Right atrium auricular region (tissue), 2 donors: ENCODE measurements around the gene KCP. TPM values are rescaled to one million over a fixed set of nuclear protein-coding genes. Genes with fewer than 3 reads are reported as not detected.

Experiments used
- DNase-seq: peaks from one replicate; pipeline ENCODE4 v3.0.0-alpha.2; 2019; ENCODE audit warnings: low spot score
- H3K27ac ChIP-seq, 2 donors: fragments of 200-600 bp; sonication (generic); 1 replicate in 1 of 2; 2 replicates in 1 of 2; pipeline ENCODE4 v1.5.1; 2016 to 2019
- H3K27me3 ChIP-seq, 2 donors: fragments of 200-600 bp; sonication (generic); one replicate each; pipeline versions ENCODE4 v1.5.1 to v1.6.0; 2017 to 2019
- H3K36me3 ChIP-seq: fragments of 200-600 bp; sonication (generic); one replicate; pipeline ENCODE4 v1.5.1; 2016
- H3K4me1 ChIP-seq, 2 donors: fragments of 200-600 bp; sonication (generic); one replicate each; pipeline versions ENCODE4 v1.5.1 to v1.6.0; 2017 to 2019
- H3K4me3 ChIP-seq, 2 donors: fragments of 200-600 bp; sonication (generic); 1 replicate in 1 of 2; 2 replicates in 1 of 2; pipeline ENCODE4 v1.5.1; 2017 to 2019; ENCODE audit warnings: mild to moderate bottlenecking in 1 of 2, moderate library complexity in 1 of 2
- H3K9me3 ChIP-seq, 2 donors: fragments of 200-600 bp; sonication (generic); one replicate each; pipeline ENCODE4 v1.5.1; 2019
- total RNA-seq, 2 donors: library from RNA; depleted of rRNA; stranded (reverse); fragments of >200 nt; gene quantifications; one replicate each; pipeline ENCODE4 v1.1.0, GENCODE V29; 2016
- TF ChIP-seq, protein P1 (sequence below), 2 donors: fragments of 200-600 bp; sonication (generic); IDR thresholded peaks; one replicate each; pipeline ENCODE4 v1.5.1; 2019; ENCODE audit warnings: antibody characterized with exemption in 2 of 2

The KCP gene
- total RNA-seq, 2 donors from 2014 or later = not detected

- no peaks in the 10 kb centered on the region for H3K27me3 ChIP-seq
- H3K9me3 ChIP-seq = no peaks in the 10 kb centered on the region
- no peak overlapping the region for H3K4me3 ChIP-seq
- H3K4me1 ChIP-seq = peaks cover 0 to 8% of the 10 kb centered on the region in 2 donors
- no peaks in the 10 kb centered on the region for H3K36me3 ChIP-seq
- DNase-seq = no peak
- no peak overlapping the region for H3K27ac ChIP-seq
- TF ChIP-seq, protein P1, sequence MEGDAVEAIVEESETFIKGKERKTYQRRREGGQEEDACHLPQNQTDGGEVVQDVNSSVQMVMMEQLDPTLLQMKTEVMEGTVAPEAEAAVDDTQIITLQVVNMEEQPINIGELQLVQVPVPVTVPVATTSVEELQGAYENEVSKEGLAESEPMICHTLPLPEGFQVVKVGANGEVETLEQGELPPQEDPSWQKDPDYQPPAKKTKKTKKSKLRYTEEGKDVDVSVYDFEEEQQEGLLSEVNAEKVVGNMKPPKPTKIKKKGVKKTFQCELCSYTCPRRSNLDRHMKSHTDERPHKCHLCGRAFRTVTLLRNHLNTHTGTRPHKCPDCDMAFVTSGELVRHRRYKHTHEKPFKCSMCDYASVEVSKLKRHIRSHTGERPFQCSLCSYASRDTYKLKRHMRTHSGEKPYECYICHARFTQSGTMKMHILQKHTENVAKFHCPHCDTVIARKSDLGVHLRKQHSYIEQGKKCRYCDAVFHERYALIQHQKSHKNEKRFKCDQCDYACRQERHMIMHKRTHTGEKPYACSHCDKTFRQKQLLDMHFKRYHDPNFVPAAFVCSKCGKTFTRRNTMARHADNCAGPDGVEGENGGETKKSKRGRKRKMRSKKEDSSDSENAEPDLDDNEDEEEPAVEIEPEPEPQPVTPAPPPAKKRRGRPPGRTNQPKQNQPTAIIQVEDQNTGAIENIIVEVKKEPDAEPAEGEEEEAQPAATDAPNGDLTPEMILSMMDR (IDR thresholded peaks at IDR 0.05) = no peak
These were observed 33.9 kb downstream of the KCP start for GRCh38 chr7:128876586-128876977.

- TF ChIP-seq, protein P1 (IDR thresholded peaks at IDR 0.05) = no peak
- no peak for DNase-seq
- peaks cover 0 to 8% of the 10 kb centered on the region in 2 donors for H3K4me1 ChIP-seq
- no peaks in the 10 kb centered on the region for H3K36me3 ChIP-seq
- no peaks in the 10 kb centered on the region for H3K9me3 ChIP-seq
- H3K4me3 ChIP-seq = no peak overlapping the region
- no peaks in the 10 kb centered on the region for H3K27me3 ChIP-seq
- H3K27ac ChIP-seq = no peak overlapping the region
These were observed 34.4 kb downstream of the KCP start for GRCh38 chr7:128876127-128876526.

GRCh38 chr7:128875523-128875948 lies 35.0 kb downstream of the KCP start:
- Histone ChIP-seq H3K27me3 (no peaks in the 10 kb centered on the region), H3K4me3 (no peak overlapping the region), H3K9me3 (no peaks in the 10 kb centered on the region), H3K36me3 (no peaks in the 10 kb centered on the region), H3K4me1 (peaks cover 0 to 8% of the 10 kb centered on the region in 2 donors), H3K27ac (no peak overlapping the region)
- DNase-seq = no peak
- TF ChIP-seq, protein P1 (IDR thresholded peaks at IDR 0.05) = no peak

DNA sequence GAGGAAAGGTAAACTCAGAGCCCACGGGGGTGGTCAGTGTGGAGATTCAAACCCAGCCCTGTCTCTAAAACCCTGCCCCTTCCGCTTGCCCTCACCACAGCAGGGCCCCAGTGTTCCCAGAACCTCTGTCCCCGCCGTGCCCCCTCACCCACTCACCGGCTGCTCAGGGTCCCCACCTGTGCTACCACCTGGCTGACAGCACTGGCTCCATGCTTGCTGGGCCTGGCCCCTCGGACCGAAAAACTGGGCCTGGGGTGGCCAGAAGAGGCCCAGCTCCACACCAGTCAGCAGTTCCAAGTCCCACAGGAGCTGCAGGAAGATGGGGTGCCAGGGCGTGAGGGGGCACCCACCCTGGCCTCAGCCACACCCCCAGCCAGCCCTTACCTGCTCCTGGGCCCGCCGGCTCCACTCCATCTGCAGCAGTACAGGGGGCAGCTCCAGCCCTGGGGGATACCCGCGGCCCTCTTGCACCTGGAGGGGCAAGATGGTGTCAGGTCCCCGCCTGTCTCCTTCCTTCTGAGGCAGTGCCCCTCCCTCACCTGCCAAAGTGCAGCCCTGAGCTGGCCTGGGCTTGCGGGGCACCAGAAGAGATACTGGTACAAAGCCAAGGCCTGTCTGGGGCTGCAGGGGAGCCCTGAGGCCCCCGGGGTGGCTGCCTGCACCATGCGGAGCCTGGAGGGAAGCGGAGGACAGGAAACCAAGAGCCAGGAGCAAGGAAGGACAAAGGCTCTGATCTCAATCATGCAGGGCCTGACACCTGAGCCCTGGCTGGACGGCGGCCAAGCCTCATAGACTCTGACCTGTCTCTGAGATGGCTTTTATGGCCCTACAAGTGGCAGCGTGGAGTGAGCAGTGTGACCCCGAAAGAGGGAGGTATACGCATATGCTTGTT lies 36.1 kb downstream of the KCP start:
- TF ChIP-seq, protein P1 (IDR thresholded peaks at IDR 0.05) = no peak
- H3K4me3 ChIP-seq = no peak overlapping the region
- H3K36me3 ChIP-seq = no peaks in the 10 kb centered on the region
- H3K9me3 ChIP-seq = no peaks in the 10 kb centered on the region
- H3K27ac ChIP-seq = no peak overlapping the region
- no peaks in the 10 kb centered on the region for H3K27me3 ChIP-seq
- no peak for DNase-seq
- peaks cover 0 to 8% of the 10 kb centered on the region in 2 donors for H3K4me1 ChIP-seq

- H3K27me3 ChIP-seq = no peaks in the 10 kb centered on the region
- H3K9me3 ChIP-seq = no peaks in the 10 kb centered on the region
- peaks cover 0 to 20% of the 10 kb centered on the region in 2 donors for H3K4me1 ChIP-seq
- H3K27ac ChIP-seq = no peak overlapping the region
- DNase-seq = no peak
- no peaks in the 10 kb centered on the region for H3K36me3 ChIP-seq
- no peak overlapping the region for H3K4me3 ChIP-seq
- TF ChIP-seq, protein P1 (IDR thresholded peaks at IDR 0.05) = no peak
These were observed 37.3 kb downstream of the KCP start for GRCh38 chr7:128873234-128873633.
